ENCODE measurements around the gene ST8SIA5.

Gene ST8SIA5

DNA sequence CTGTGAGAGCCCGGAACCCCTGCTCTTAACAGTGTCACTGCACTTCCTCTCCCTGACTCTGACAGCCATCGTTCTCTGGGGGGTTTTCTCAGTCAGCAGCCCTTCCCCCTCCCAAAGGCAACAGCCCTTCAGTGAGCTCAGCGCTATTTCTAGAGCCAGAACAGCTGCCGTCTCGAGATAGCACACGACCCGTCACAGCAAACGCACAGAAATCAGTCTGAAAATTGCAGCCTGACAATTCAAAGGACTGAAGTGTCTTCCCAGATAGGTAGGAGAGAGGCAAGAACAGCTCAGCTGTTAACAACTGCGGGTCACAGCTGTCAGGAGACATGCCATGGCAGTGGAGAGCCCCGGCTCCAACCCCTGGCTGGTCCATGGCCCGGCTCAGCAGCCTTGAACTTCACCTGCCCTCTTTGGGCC lies 45.4 kb downstream of the ST8SIA5 start:
- no peak for DNase-seq (ENCODE audit: low read depth in 3 of 3)

DNA sequence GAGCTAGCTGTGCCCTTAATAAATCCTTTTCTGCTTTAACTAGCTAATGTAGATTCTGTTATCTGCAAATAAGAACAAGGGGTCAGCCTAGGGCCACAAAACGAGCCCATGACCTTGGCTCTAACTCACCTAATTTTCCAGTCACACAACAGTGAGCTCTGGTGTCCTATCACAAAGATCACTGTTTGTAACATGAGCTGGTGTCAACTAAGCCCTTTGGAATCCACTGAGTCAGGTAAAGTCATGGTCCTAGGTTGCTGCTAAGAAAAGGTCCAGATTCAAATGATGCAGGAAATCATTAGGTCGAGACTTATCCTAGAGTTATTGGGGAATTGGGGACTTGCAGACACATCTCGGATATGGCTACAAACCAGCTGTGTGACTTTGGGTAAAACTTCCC lies 49.9 kb downstream of the ST8SIA5 start:
- no peak for DNase-seq (ENCODE audit: low read depth in 3 of 3)

DNA sequence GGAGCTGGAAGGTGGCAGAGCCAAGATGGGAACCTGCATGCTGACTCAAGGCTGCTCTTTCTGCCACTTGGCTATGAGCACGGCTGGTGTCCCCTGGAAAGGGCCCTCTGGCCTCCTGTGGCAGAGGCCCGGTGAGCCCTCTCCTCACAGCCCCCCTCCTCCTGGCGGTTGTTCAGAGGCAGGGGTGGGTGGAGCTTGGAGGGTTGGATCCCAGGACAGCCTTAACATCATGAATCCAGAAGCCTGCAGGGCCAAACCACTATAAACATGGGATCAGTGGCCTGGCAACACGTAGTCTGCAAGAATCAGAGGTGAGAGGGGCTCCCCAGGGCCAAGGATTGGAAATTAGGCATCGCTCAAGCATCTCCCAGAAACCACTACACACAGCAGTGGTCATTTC lies 51.3 kb downstream of the ST8SIA5 start:
- DNase-seq (ENCODE audit: low read depth in 3 of 3), result no peak

- no peak for DNase-seq (ENCODE audit: low read depth in 3 of 3)
Measured at GRCh38 chr18:46704816-46705215, 52.0 kb downstream of the ST8SIA5 start.

DNA sequence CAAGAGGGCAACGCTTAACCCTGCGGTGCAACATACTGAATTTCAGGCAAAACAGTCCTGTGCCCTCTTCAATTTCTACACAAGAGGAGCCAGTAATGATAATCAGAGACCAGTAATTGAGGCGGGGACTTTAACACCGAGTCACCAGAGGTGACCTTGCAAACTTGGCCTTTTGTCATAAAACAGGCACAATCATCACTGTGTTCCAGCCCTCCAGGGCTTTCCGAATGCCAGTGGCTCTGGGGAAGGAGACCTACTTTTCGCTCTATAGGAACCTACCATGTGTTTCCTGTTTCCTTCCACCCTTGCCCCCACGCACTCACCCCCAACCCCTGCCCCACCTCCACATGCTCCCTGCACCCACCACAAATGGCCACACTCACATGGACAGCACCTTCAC lies 52.7 kb downstream of the ST8SIA5 start:
- DNase-seq (ENCODE audit: low read depth in 3 of 3), result no peak

- DNase-seq (ENCODE audit: low read depth in 3 of 3), result no peak
Measured at GRCh38 chr18:46702471-46702870, 54.4 kb downstream of the ST8SIA5 start.

- no peak for DNase-seq (ENCODE audit: low read depth in 3 of 3)
Measured at GRCh38 chr18:46700066-46700824, 56.6 kb downstream of the ST8SIA5 start.

- no peak for DNase-seq (ENCODE audit: low read depth in 3 of 3)
Measured at GRCh38 chr18:46696702-46697101, 60.2 kb downstream of the ST8SIA5 start.

- no peak for DNase-seq (ENCODE audit: low read depth in 3 of 3)
Measured at GRCh38 chr18:46696268-46696667, 60.6 kb downstream of the ST8SIA5 start.

DNA sequence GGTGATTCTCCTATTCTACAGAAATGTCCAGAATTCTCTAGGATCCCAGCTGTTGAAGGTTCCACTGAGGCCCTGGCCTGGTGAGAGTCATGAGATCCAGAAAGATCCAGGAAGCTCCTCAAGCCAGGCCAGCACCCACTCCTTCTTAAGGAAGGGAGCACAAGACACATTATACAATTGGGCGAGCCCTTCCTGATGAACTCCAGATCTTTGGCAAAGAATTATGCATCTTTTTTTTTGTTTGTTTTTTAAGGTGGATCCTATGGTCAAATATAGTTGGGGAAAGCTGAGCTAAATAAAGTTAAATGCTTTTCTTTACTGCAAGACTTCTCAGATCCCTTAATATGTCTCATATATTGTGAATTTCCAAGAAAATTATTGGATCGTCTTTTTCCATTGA lies 62.9 kb downstream of the ST8SIA5 start:
- DNase-seq (ENCODE audit: low read depth in 3 of 3), result no peak

GRCh38 chr18:46688853-46689525 lies 67.9 kb downstream of the ST8SIA5 start:
- DNase-seq (ENCODE audit: low read depth in 3 of 3), result no peak

- DNase-seq (ENCODE audit: low read depth in 3 of 3), result no peak
Measured at GRCh38 chr18:46686186-46686585, 70.7 kb downstream of the ST8SIA5 start.

- DNase-seq (ENCODE audit: low read depth in 3 of 3), result no peak
Measured at GRCh38 chr18:46683252-46683651, 73.6 kb downstream of the ST8SIA5 start.

DNA sequence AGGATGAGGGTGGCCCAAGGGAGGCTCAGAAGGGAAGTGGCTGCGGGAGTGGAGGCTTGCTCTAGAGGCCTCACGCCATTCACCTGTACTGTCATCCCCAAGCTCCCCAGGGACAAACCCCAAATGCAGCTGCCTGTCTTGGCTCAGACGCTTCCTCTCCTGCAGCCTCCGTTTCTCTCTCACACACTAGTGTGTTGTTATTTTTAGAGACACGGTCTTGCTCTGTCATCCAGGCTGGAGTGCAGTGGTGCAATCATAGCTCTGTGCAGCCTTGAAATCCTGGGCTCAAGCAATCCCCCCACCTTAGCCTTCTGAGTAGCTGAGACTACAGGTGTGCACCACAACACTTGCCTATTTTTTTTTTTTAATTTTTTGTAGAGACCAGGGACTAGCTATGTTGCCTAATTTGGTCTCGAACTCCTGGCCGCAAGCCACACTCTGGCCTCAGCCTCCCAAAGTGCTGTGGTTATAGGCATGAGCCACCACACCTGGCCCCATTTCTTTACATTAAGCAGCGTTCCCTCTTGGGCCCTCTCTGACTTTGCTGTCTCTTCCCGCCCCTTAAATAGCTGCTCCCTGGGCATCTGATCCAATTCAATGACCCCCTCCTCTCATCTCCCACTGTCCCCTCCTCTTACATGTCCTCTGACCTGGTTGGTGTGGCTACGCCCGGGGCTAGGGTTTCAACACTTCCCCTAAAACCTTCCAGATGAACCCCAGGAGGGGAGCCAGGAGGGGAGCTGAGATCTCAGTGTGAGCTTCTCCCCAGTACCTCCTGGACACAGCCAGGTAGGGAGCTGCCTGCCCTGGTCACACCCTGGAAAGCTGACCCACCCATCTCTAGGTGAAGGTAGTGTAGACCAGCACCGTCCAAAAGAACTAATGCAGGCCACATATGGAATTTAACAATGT lies 75.8 kb downstream of the ST8SIA5 start:
- DNase-seq (ENCODE audit: low read depth in 3 of 3), result no peak

DNA sequence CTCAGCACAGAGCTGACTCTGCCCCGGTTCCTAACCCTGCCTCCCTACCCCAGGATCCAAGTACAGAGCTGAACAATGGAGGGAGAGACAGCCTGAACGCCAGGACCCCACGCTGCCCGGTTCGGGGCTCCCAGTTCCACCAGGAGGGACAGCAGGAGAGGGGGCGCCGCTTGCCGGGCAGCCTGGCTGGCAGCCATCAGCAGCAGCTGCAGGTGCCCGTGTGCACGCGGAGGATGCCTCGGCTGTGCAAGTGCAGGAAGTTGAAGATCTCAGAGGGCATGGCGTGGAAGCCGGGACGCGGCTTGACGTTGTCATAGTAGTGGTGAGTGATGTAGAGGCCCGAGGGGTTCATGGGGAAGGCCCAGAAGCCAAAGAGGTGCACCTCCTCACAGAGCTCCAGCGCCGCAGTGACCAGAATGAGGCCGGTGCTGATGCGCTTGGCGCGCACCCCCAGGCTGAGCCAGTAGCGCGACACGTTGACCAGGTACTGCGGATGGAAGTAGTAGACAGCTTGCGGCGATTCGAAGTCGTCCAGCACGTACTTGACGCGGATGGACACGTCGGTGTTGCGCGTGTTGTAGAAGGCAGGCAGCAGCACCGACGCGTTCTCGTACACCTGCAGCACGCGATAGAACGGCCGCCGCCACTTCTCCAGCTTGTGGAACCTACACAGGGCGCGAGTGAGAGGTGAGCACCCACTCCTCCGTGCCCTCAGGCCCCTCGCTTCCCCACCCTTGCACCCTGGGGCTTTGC lies 76.8 kb downstream of the ST8SIA5 start:
- no peak for DNase-seq (ENCODE audit: low read depth in 3 of 3)

- no peak for DNase-seq (ENCODE audit: low read depth in 3 of 3)
Measured at GRCh38 chr18:46678785-46679399, 78.0 kb downstream of the ST8SIA5 start.

- DNase-seq (ENCODE audit: low read depth in 3 of 3), result no peak
Measured at GRCh38 chr18:46678041-46678440, 78.8 kb downstream of the ST8SIA5 start.

GRCh38 chr18:46677611-46678010 lies 79.2 kb downstream of the ST8SIA5 start:
- no peak for DNase-seq (ENCODE audit: low read depth in 3 of 3)

DNA sequence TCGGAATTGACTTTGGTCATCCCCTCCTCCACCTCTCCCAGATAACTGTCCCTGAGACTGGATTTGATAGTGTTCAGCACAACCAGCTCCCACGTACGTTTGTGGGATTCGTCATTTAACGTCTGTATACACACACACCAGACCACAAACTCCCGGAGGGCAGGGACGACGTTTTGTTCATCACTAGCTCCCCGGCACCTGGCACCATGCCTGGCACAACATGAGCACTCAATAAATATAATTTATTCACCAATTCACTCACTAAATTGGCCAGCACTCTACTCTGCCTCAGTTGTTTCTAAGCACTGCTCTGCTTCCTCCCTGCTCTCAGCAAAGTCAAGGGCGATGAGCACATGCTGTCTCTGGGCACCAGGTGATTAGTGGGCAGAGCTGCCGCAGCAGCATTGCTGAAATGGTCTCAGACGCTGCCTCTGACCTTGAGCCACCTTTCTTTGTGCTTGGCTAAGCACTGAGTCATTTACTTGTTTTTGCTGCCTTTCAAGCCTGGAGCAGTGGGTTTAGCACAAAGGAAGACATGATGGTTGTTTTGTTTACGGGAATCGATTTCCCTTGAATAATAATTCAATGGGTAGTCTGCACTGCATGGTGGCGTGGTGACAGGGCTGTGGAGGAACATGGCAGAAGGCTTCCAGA lies 80.5 kb downstream of the ST8SIA5 start:
- no peak for DNase-seq (ENCODE audit: low read depth in 3 of 3)

- DNase-seq (ENCODE audit: low read depth in 3 of 3), result no peak
Measured at GRCh38 chr18:46675112-46675511, 81.7 kb downstream of the ST8SIA5 start.

Measured in stimulated activated CD4-positive, alpha-beta T cell treated with anti-CD3 and anti-CD28 coated beads, TNF-alpha, amount 100 ng/mL, for 48 hours (primary cell).